OCI-LY7 (cell line): ENCODE results near the gene LATS2. TPM values are rescaled to one million over a fixed set of nuclear protein-coding genes. Genes with fewer than 3 reads are reported as not detected.

Source experiments
- BruUV-seq: library from RNA; stranded (reverse); fragments of 400-500 nt; replicated peaks from 2 replicates; lab custom pipeline; 2021; lab: Mats Ljungman, UMichigan
- CTCF ChIA-PET: fragments of 300-600 bp; sonication (Branson Sonifier 250); formaldehyde crosslinking; loops from one replicate; lab custom pipeline; 2022; ENCODE audit warnings: antibody characterized with exemption; ENCODE audit not compliant: unreplicated experiment; lab: Charles Lee
- POLR2A ChIA-PET: fragments of 300-600 bp; sonication (Branson Sonifier 250); formaldehyde crosslinking; loops from one replicate; lab custom pipeline; 2022; ENCODE audit warnings: antibody characterized with exemption; lab: Charles Lee
- DNase-seq: peaks from one replicate; pipeline ENCODE4 v3.0.0-alpha.2; 2015; ENCODE audit warnings: low spot score
- H2AFZ ChIP-seq: fragments of 200-600 bp; sonication (generic), shearing (Covaris generic); 2 replicates; pipeline ENCODE4 v1.6.1; 2014; ENCODE audit warnings: mild to moderate bottlenecking, antibody characterized with exemption, low read length, moderate library complexity
- H3K27ac ChIP-seq: fragments of 200-600 bp; sonication (generic); 2 replicates; pipeline ENCODE4 v1.5.1; 2014; ENCODE audit warnings: mixed run types, low read depth, mild to moderate bottlenecking, moderate library complexity, low read length, inconsistent platforms; ENCODE audit not compliant: poor library complexity, severe bottlenecking
- H3K36me3 ChIP-seq: fragments of 200-600 bp; sonication (generic); 2 replicates; pipeline ENCODE4 v1.6.1; 2014; ENCODE audit warnings: mild to moderate bottlenecking, antibody characterized with exemption, low read length, moderate library complexity, mixed read lengths; ENCODE audit not compliant: insufficient read depth
- H3K4me1 ChIP-seq: fragments of 200-600 bp; sonication (generic); 2 replicates; pipeline ENCODE4 v1.5.1; 2014; ENCODE audit warnings: mild to moderate bottlenecking, low read length; ENCODE audit not compliant: insufficient read depth, poor library complexity, severe bottlenecking
- H3K4me2 ChIP-seq: fragments of 200-600 bp; sonication (generic); 2 replicates; pipeline ENCODE4 v1.6.1; 2014; ENCODE audit warnings: mild to moderate bottlenecking, low read length
- H3K4me3 ChIP-seq: fragments of 200-600 bp; sonication (generic); 2 replicates; pipeline ENCODE4 v1.5.1; 2014; ENCODE audit warnings: mild to moderate bottlenecking, low read depth, low read length; ENCODE audit not compliant: poor library complexity, severe bottlenecking
- H3K79me2 ChIP-seq: fragments of 200-600 bp; sonication (generic); 2 replicates; pipeline ENCODE4 v1.6.1; 2016; ENCODE audit warnings: low read depth, mild to moderate bottlenecking, low read length, moderate library complexity, mixed read lengths; ENCODE audit not compliant: insufficient read depth
- H3K9me2 ChIP-seq: fragments of 200-600 bp; sonication (generic); 2 replicates; pipeline ENCODE4 v1.6.1; 2016; ENCODE audit warnings: mild to moderate bottlenecking, low read length, mixed read lengths; ENCODE audit not compliant: insufficient read depth
- H3K9me3 ChIP-seq: fragments of 200-600 bp; sonication (generic); 2 replicates; pipeline ENCODE4 v1.6.1; 2014; ENCODE audit warnings: mild to moderate bottlenecking, mixed run types, low read length, mixed read lengths
- H4K20me1 ChIP-seq: fragments of 200-600 bp; sonication (generic); 2 replicates; pipeline ENCODE4 v1.6.1; 2014; ENCODE audit warnings: mild to moderate bottlenecking, antibody characterized with exemption, low read length, moderate library complexity, mixed read lengths; ENCODE audit not compliant: insufficient read depth
- CTCF ChIP-seq: fragments of 200-600 bp; sonication (generic); conservative IDR thresholded peaks from 2 replicates; pipeline ENCODE4 v1.5.1; 2014; ENCODE audit warnings: mild to moderate bottlenecking, antibody characterized with exemption, low read length, moderate library complexity, mixed read lengths
- EZH2phosphoT487 ChIP-seq: fragments of 200-600 bp; sonication (generic); IDR thresholded peaks from 2 replicates; pipeline ENCODE4 v1.6.1; 2018; ENCODE audit warnings: low read depth, borderline replicate concordance, mild to moderate bottlenecking, mixed run types, antibody characterized with exemption, low read length, moderate library complexity, mixed read lengths
- intact Hi-C: fragments of 100-400 bp; cut with micrococcal nuclease; formaldehyde crosslinking; loops from one replicate; pipeline ENCODE4 v1.10.0; 2022; ENCODE audit not compliant: unreplicated experiment
- total RNA-seq, 2 experiments: library from RNA; depleted of rRNA in 1 of 2; stranded (reverse); fragments of >200 nt in 1 of 2; shearing (Covaris generic) in 1 of 2; gene quantifications; 2 replicates each; pipeline ENCODE4 v1.2.3, GENCODE V29; 2014 to 2022

LATS2 gene
- total RNA-seq, 2 experiments from 2014 or later: 0.19 to 1.3 TPM

- H3K79me2 ChIP-seq: no peaks in the 10 kb centered on the region
- no peak overlapping the region for H3K4me2 ChIP-seq
- H3K9me3 ChIP-seq: no peaks in the 10 kb centered on the region
- no peaks in the 10 kb centered on the region for H3K4me1 ChIP-seq
- H3K27ac ChIP-seq: no peak overlapping the region
- no peaks in the 10 kb centered on the region for H3K9me2 ChIP-seq
- TF ChIP-seq EZH2phosphoT487 (no peak), CTCF (no peak)
- intact Hi-C loops: no loop called here
- no peaks in the 10 kb centered on the region for H4K20me1 ChIP-seq
- POLR2A ChIA-PET: no interaction called here
- no peak overlapping the region for H3K4me3 ChIP-seq
- no TSS peak for BruUV-seq
- no peak overlapping the region for H2AFZ ChIP-seq
- DNase-seq: no peak
- no peaks in the 10 kb centered on the region for H3K36me3 ChIP-seq
- CTCF ChIA-PET: no interaction called here
These were observed 40.6 kb upstream of the LATS2 start for GRCh38 chr13:21101865-21102576.

- Histone ChIP-seq H3K4me3 (no peak overlapping the region), H3K9me3 (no peaks in the 10 kb centered on the region), H3K79me2 (no peaks in the 10 kb centered on the region), H3K4me2 (no peak overlapping the region), H3K27ac (no peak overlapping the region), H3K9me2 (no peaks in the 10 kb centered on the region), H4K20me1 (no peaks in the 10 kb centered on the region), H3K36me3 (no peaks in the 10 kb centered on the region), H3K4me1 (no peaks in the 10 kb centered on the region), H2AFZ (no peak overlapping the region)
- DNase-seq: no peak
- POLR2A ChIA-PET: no interaction called here
- intact Hi-C loops: no loop called here
- BruUV-seq: no TSS peak
- CTCF ChIA-PET: no interaction called here
- TF ChIP-seq CTCF (no peak), EZH2phosphoT487 (no peak)
These were observed 39.8 kb upstream of the LATS2 start for GRCh38 chr13:21100994-21101757.

- intact Hi-C loops: no loop called here
- Histone ChIP-seq H3K36me3 (no peaks in the 10 kb centered on the region), H2AFZ (no peak overlapping the region), H3K27ac (no peak overlapping the region), H4K20me1 (no peaks in the 10 kb centered on the region), H3K9me3 (no peaks in the 10 kb centered on the region), H3K79me2 (no peaks in the 10 kb centered on the region), H3K4me2 (no peak overlapping the region), H3K4me1 (no peaks in the 10 kb centered on the region), H3K9me2 (no peaks in the 10 kb centered on the region), H3K4me3 (no peak overlapping the region)
- ChIA-PET CTCF (no interaction called here), POLR2A (no interaction called here)
- TF ChIP-seq EZH2phosphoT487 (no peak), CTCF (no peak)
- no peak for DNase-seq
- no TSS peak for BruUV-seq
These were observed 38.8 kb upstream of the LATS2 start for GRCh38 chr13:21100211-21100610.
